B cell (primary cell): ENCODE measurements around the gene SSX2IP.

ENCODE experiments used
- EZH2 ChIP-seq: IDR thresholded peaks from 2 replicates; pipeline ENCODE4 v1.6.1; 2012; ENCODE audit warnings: borderline replicate concordance, low read depth, mild to moderate bottlenecking, moderate library complexity, low read length; ENCODE audit not compliant: insufficient read depth, poor library complexity, severe bottlenecking
- TF ChIP-seq, protein P1 (sequence below): fragments of 200-600 bp; IDR thresholded peaks from one replicate; pipeline ENCODE4 v1.8.0; 2022; ENCODE audit warnings: antibody characterized with exemption, mild to moderate bottlenecking

DNA sequence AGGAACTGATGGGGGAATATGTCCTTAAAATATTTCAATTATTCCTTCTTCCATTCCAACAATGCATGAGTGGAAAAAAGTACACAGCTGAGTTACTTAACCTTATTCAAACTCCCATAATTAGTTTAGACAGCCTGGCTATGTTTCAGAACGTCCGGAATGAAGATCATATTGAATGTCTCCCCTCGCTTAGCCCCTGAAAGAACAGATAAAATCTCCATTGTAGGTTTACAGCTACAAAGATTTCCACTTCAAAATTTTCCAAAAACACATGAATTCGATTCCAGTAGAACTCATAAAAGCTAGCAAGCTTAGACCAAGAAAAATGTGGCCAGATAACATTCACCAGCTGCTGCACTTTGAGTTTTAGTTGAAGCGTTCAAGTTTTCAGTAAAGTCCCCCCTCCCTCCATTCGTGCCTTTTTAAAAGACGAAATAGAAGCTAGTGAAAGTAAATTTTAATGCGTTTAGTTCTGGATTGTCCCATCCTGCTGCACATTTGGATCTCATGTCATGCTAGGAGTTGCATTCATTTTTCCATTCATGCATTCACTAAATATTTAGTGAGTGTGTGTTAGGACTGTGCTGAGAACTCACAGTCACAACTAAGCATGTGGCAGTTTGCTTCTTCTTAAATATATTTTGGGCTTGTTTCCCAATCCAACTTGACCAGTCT lies 29.4 kb upstream of the SSX2IP start:
- TF ChIP-seq, protein P1, sequence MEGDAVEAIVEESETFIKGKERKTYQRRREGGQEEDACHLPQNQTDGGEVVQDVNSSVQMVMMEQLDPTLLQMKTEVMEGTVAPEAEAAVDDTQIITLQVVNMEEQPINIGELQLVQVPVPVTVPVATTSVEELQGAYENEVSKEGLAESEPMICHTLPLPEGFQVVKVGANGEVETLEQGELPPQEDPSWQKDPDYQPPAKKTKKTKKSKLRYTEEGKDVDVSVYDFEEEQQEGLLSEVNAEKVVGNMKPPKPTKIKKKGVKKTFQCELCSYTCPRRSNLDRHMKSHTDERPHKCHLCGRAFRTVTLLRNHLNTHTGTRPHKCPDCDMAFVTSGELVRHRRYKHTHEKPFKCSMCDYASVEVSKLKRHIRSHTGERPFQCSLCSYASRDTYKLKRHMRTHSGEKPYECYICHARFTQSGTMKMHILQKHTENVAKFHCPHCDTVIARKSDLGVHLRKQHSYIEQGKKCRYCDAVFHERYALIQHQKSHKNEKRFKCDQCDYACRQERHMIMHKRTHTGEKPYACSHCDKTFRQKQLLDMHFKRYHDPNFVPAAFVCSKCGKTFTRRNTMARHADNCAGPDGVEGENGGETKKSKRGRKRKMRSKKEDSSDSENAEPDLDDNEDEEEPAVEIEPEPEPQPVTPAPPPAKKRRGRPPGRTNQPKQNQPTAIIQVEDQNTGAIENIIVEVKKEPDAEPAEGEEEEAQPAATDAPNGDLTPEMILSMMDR, result no peak
- no peak for TF ChIP-seq EZH2
